HUES48 (cell line): ENCODE measurements around the gene UGCG.
A peak's percentile ranks its signal among the peaks of the same experiment; 100 is the strongest.

ENCODE experiments used
- H3K27ac ChIP-seq: one replicate; pipeline ENCODE4 v1.7.0; 2013; ENCODE audit warnings: low read depth, low read length, inconsistent platforms
- H3K27me3 ChIP-seq: 2 replicates; pipeline ENCODE4 v1.6.1; 2013; ENCODE audit warnings: mild to moderate bottlenecking, low read length; ENCODE audit not compliant: control insufficient read depth, insufficient read depth
- H3K36me3 ChIP-seq: 2 replicates; pipeline ENCODE4 v1.6.1; 2013; ENCODE audit warnings: low read length; ENCODE audit not compliant: control insufficient read depth, insufficient read depth
- H3K4me1 ChIP-seq: 2 replicates; pipeline ENCODE4 v1.6.1; 2013; ENCODE audit warnings: mild to moderate bottlenecking, low read length; ENCODE audit not compliant: control insufficient read depth, insufficient read depth
- H3K4me3 ChIP-seq: 2 replicates; pipeline ENCODE4 v1.5.1; 2013; ENCODE audit warnings: mild to moderate bottlenecking, low read depth, low read length
- H3K9ac ChIP-seq: 2 replicates; pipeline ENCODE4 v1.6.1; 2013; ENCODE audit warnings: mild to moderate bottlenecking, low read depth, low read length, moderate library complexity
- H3K9me3 ChIP-seq: 2 replicates; pipeline ENCODE4 v1.6.1; 2013; ENCODE audit warnings: low read length; ENCODE audit not compliant: control insufficient read depth, insufficient read depth

The UGCG gene

DNA sequence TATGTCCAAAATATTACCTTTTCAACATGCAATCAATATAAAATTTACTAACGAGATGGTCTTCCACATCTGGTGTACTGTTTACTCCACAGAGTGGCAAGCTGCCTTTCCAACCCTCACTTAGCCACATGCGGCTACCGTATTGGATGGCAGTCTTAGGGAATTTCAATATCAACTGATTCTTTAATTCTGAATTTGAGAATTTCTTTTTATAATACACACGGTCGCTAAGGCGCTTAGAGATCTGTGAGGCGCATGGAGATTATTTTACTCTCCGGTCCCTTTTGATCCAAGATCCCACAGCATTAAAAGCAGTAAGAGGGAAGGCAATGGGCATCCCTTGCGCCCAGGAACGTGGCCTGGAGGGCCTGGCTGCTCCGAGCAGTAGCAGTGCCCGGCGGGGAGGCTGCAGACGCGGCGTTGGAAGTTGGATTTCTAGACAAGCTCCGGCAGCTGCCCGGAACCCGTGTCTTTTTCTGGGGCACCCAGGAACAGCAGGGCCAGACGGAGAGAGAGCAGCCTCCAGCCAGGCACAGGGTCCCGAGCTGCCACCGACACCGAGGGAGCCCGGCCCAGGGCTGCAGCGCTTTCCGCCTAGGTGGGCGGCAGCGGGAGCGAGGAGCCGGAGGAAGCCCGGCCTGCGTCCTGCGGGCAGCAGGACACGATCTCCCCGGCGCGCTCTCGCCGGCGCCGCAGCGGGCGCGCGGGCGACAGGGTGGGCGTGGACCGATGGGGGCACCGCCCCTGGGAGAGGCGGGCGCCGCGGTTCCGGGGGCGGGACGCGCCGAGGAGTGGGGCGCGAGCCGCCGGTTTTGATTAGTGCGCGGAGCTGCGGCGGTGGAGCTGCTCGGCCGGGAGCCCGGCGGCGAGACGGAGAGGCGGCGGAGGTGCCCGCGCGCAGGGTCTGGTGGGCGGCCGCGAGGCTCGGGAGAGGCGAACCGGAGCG lies at the start of gene UGCG:
Gene UGCG, plus strand, starts transcription at position 819 of the 946 bp plus-strand sequence. CDS start 402 bp downstream, outside the sequence.
- H3K9ac ChIP-seq, result peak within 1 kb of the TSS; percentile 87
- no peaks in the 10 kb centered on the region for H3K9me3 ChIP-seq
- H3K27me3 ChIP-seq, result no peaks in the 10 kb centered on the region
- H3K27ac ChIP-seq, result peak within 1 kb of the TSS; percentile 88
- H3K36me3 ChIP-seq, result no peaks in the 10 kb centered on the region
- H3K4me1 ChIP-seq, result peaks cover 21% of the 10 kb centered on the region; the same call in 1 of the 2 replicates
- peak within 1 kb of the TSS; percentile 83 for H3K4me3 ChIP-seq

DNA sequence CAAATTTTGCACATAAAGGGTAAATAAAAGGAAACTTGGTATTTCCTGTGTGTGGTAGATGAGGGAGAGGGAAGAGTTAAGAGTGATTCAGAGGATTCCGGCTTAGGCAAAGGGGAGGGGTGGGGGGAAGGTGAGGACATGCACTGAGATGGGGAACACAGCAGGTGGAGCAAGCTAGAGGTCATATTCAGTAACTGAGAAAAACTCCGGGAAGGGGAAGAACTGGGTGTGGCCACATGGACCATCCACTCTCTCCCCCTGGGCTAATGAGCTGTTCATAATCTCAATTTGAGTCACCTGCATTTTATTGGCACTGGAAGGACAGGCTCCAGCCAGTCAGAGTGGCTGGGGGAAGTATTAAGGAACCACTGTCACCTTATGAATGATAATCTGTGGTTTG lies 45.1 kb upstream of the UGCG start:
- Histone ChIP-seq H3K4me3 (no peak overlapping the region), H3K9me3 (no peaks in the 10 kb centered on the region), H3K9ac (no peak overlapping the region), H3K4me1 (no peaks in the 10 kb centered on the region), H3K36me3 (no peaks in the 10 kb centered on the region), H3K27me3 (no peaks in the 10 kb centered on the region), H3K27ac (no peak overlapping the region)

DNA sequence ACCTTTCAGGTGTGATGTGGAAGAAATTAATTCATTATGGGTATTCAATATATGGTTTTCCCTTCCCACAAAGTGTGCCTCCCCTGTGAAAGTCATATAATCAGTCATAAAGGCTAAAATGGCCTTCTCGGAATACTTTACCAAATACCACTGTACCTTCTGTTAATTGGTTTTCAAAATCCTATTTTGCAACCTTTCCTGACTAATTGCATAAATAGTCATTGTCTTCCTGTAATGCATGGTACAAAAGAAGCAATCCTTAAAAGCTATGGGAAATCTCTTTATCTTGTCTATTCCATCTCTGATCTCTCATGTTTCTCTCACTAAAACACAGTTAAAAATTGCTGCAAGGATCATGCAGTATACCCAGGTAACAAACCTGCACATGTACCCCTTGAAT lies 44.3 kb upstream of the UGCG start:
- Histone ChIP-seq H3K36me3 (no peaks in the 10 kb centered on the region), H3K9me3 (no peaks in the 10 kb centered on the region), H3K4me3 (no peak overlapping the region), H3K4me1 (no peaks in the 10 kb centered on the region), H3K27me3 (no peaks in the 10 kb centered on the region), H3K9ac (no peak overlapping the region), H3K27ac (no peak overlapping the region)

DNA sequence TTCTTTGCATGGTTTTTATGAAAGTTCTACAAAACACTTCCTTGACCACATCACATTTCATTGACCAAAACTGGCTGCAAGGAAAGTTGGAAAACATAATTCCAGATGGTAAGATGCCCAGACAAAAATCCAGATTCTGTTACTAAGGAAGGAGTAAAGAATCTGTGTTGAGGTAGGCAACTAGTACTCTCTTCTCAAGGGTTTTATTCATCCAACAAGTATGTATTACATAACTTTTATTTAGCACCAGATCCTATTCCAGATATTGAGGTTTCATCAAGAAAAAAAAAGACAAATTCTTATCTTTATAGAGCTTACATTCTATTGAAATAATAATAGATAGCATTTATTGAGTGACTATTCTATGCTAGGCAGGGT lies 43.2 kb upstream of the UGCG start:
- no peak overlapping the region for H3K9ac ChIP-seq
- H3K27ac ChIP-seq, result no peak overlapping the region
- H3K36me3 ChIP-seq, result no peaks in the 10 kb centered on the region
- H3K4me1 ChIP-seq, result no peaks in the 10 kb centered on the region
- H3K27me3 ChIP-seq, result no peaks in the 10 kb centered on the region
- H3K4me3 ChIP-seq, result no peak overlapping the region
- no peaks in the 10 kb centered on the region for H3K9me3 ChIP-seq

- no peaks in the 10 kb centered on the region for H3K9me3 ChIP-seq
- H3K27ac ChIP-seq, result no peak overlapping the region
- H3K4me3 ChIP-seq, result no peak overlapping the region
- no peaks in the 10 kb centered on the region for H3K27me3 ChIP-seq
- no peak overlapping the region for H3K9ac ChIP-seq
- no peaks in the 10 kb centered on the region for H3K36me3 ChIP-seq
- H3K4me1 ChIP-seq, result no peaks in the 10 kb centered on the region
Observed at GRCh38 chr9:111854799-111855198, 41.8 kb upstream of the UGCG start.

DNA sequence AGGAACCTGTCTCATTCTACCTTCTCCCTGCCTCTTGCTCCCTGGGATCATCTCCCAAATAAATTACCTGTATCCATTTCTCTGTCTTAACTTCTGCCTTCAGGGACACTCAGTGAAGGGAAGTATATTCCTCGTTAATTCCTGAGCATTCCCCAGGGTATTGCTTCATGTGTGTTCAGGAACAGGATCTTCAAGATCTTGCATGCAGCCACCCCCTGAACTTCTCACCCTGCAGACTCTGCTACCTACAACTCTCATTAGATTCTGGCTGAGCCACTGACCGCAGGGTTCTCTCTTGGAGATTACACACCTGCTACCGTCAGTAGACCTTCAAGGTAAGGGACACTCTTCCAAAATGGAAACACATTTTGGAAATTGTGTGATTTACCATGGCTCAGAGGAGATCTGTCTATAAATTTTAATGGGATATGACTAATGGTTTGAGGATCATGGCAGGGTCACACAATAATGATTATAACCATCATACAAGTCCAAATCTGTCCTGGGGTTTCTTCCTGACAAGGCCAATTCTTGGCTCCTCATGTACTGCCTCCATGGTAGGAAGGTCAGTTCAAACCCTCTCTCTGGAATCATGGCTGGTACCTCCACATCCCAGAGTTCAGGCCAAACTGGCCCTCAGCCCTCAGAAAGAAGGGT lies 38.9 kb upstream of the UGCG start:
- H3K4me3 ChIP-seq, result no peak overlapping the region
- no peaks in the 10 kb centered on the region for H3K4me1 ChIP-seq
- no peaks in the 10 kb centered on the region for H3K9me3 ChIP-seq
- H3K9ac ChIP-seq, result no peak overlapping the region
- H3K27me3 ChIP-seq, result no peaks in the 10 kb centered on the region
- no peaks in the 10 kb centered on the region for H3K36me3 ChIP-seq
- no peak overlapping the region for H3K27ac ChIP-seq

DNA sequence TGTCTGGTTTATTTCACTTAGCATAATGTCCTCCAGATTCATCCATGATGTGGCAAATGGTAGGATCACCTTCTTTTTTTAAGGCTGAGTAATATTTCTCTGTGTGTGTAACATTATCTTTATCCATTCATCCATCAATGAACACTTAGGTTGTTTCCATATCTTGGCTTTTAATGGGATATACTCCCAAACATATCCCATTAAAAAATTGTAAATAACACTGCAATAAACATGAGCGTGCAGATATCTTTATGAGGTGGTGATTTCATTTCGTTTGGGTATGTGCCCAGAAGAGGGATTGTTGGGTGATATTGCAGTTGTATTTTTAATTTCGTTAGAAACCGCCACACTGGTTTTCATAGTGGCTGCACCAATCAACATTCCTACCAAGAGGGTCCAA lies 36.2 kb upstream of the UGCG start:
- Histone ChIP-seq H3K9ac (no peak overlapping the region), H3K27ac (no peak overlapping the region), H3K4me1 (no peaks in the 10 kb centered on the region), H3K36me3 (no peaks in the 10 kb centered on the region), H3K4me3 (no peak overlapping the region), H3K9me3 (no peaks in the 10 kb centered on the region), H3K27me3 (no peaks in the 10 kb centered on the region)

GRCh38 chr9:111863636-111864035 lies 33.0 kb upstream of the UGCG start:
- no peaks in the 10 kb centered on the region for H3K36me3 ChIP-seq
- H3K9me3 ChIP-seq, result 0 out of 2 replicates have a peak, but pooled peaks cover 2% of the 10 kb centered on the region
- no peak overlapping the region for H3K9ac ChIP-seq
- no peaks in the 10 kb centered on the region for H3K27me3 ChIP-seq
- no peak overlapping the region for H3K4me3 ChIP-seq
- peaks cover 5% of the 10 kb centered on the region for H3K4me1 ChIP-seq
- no peak overlapping the region for H3K27ac ChIP-seq

DNA sequence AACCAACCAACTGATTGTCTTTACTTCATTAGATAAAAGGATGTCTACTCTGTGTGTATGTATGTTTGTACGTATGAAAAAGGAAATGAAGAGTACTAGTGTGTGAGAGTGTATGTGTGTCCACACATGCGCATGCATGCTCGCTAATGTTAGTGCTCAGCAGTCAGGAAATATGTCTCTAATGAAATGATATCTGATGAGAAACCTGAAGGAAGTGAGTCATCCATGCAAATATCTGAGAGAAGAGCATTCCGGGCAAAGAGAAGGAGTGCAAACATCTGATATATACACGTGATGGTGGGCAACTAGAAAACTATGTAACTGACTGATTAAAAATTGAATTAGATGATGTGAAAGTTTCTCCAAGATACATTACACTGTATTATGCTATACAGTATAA lies 29.6 kb upstream of the UGCG start:
- H3K36me3 ChIP-seq, result no peaks in the 10 kb centered on the region
- H3K9ac ChIP-seq, result no peak overlapping the region

DNA sequence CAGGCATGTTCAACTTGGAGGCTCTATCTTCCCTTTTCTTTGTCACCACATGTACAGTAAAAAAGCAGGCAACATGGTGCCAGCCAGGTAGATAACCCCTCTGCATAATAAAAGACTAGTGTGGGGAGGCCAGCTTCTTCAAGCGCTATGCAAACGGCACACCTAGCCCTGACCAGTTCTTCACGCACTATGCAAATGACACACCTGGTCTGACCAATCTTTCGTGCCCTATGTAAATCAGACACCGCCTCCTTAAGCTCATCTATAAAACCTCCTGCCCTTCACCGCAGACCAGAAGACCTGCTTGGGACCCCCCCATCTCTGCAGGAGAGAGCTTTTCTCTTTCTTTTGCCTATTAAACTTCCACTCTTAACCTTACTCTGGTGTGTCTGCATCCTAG lies 28.1 kb upstream of the UGCG start:
- no peaks in the 10 kb centered on the region for H3K27me3 ChIP-seq
- H3K9ac ChIP-seq, result no peak overlapping the region
- 0 out of 2 replicates have a peak, but pooled peaks cover 2% of the 10 kb centered on the region for H3K9me3 ChIP-seq
- no peaks in the 10 kb centered on the region for H3K36me3 ChIP-seq
- H3K4me3 ChIP-seq, result no peak overlapping the region; the same call in 1 of the 2 replicates
- H3K4me1 ChIP-seq, result peaks cover 10% of the 10 kb centered on the region
- H3K27ac ChIP-seq, result no peak overlapping the region

More for the DNA sequence above, 29.6 kb upstream of the UGCG start:
- H3K4me1 ChIP-seq, result peaks cover 10% of the 10 kb centered on the region
- 0 out of 2 replicates have a peak, but pooled peaks cover 2% of the 10 kb centered on the region for H3K9me3 ChIP-seq
- H3K4me3 ChIP-seq, result no peak overlapping the region
- no peaks in the 10 kb centered on the region for H3K27me3 ChIP-seq
- no peak overlapping the region for H3K27ac ChIP-seq
